ENCODE measurements around the gene PTPRM.
"Not testable (repeated sequence)": the region's sequence is repeated elsewhere in the genome, so short reads cannot be mapped to it uniquely, and the experiment has no call there.

Gene PTPRM

GRCh38 chr18:8052237-8052701 lies 485.2 kb downstream of the PTPRM start:
- Histone ChIP-seq H3K9me3 (ENCODE audit: control insufficient read depth, insufficient read depth, low read depth, low read length) (no peaks in the 10 kb centered on the region), H3K4me3 (ENCODE audit: low read depth, low read length) (no peak overlapping the region), H3K36me3 (ENCODE audit: control insufficient read depth in 2 of 2, insufficient read depth in 1 of 2, low read length in 2 of 2) (no peaks in the 10 kb centered on the region), H3K27ac (ENCODE audit: extremely low read depth, low read depth, low read length) (no peak overlapping the region), H3K4me1 (ENCODE audit: control insufficient read depth, insufficient read depth, low read length) (no peaks in the 10 kb centered on the region; the same call in 1 of the 2 replicates)
- TF ChIP-seq ZBTB17 (tag by site-specific recombination; IDR thresholded peaks at IDR 0.05) = no peak
- TF ChIP-seq ZNF654 (tag by site-specific recombination; IDR thresholded peaks at IDR 0.05; ENCODE audit: low read depth) = 0 out of 2 replicates have a peak, but pooled peaks have one; percentile 5
- POLR2A ChIA-PET = no interaction called here
- CTCF ChIA-PET = interaction anchor here (0.9 kb wide), 1 partner anchor 198 kb away, joined by 3 read pairs; no protein-coding TSS in a partner anchor

- CTCF ChIA-PET = interaction anchor here (0.6 kb wide), 1 partner anchor 24 kb away, joined by 3 read pairs; no protein-coding TSS in a partner anchor
- POLR2A ChIA-PET = no interaction called here
- TF ChIP-seq ZNF140 (tag by site-specific recombination; IDR thresholded peaks at IDR 0.05) = no peak
- TF ChIP-seq, protein P1, sequence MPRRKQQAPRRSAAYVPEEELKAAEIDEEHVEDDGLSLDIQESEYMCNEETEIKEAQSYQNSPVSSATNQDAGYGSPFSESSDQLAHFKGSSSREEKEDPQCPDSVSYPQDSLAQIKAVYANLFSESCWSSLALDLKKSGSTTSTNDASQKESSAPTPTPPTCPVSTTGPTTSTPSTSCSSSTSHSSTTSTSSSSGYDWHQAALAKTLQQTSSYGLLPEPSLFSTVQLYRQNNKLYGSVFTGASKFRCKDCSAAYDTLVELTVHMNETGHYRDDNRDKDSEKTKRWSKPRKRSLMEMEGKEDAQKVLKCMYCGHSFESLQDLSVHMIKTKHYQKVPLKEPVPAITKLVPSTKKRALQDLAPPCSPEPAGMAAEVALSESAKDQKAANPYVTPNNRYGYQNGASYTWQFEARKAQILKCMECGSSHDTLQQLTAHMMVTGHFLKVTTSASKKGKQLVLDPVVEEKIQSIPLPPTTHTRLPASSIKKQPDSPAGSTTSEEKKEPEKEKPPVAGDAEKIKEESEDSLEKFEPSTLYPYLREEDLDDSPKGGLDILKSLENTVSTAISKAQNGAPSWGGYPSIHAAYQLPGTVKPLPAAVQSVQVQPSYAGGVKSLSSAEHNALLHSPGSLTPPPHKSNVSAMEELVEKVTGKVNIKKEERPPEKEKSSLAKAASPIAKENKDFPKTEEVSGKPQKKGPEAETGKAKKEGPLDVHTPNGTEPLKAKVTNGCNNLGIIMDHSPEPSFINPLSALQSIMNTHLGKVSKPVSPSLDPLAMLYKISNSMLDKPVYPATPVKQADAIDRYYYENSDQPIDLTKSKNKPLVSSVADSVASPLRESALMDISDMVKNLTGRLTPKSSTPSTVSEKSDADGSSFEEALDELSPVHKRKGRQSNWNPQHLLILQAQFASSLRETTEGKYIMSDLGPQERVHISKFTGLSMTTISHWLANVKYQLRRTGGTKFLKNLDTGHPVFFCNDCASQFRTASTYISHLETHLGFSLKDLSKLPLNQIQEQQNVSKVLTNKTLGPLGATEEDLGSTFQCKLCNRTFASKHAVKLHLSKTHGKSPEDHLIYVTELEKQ (tag by site-specific recombination; IDR thresholded peaks at IDR 0.05; ENCODE audit: borderline replicate concordance) = no peak
- TF ChIP-seq KLF7 (tag by site-specific recombination; IDR thresholded peaks at IDR 0.05; ENCODE audit: borderline replicate concordance) = no peak
- TF ChIP-seq ZNF221 (tag by site-specific recombination; IDR thresholded peaks at IDR 0.05; ENCODE audit: borderline replicate concordance) = no peak
- TF ChIP-seq ZNF155 (tag by site-specific recombination; IDR thresholded peaks at IDR 0.05) = no peak
- no peak for TF ChIP-seq EGR2 (tag by site-specific recombination; IDR thresholded peaks at IDR 0.05; ENCODE audit: low read depth)
- no peak for TF ChIP-seq GLIS1 (tag by site-specific recombination; IDR thresholded peaks at IDR 0.05)
- no peak for TF ChIP-seq ZNF324 (tag by site-specific recombination; IDR thresholded peaks at IDR 0.05)
- TF ChIP-seq ZNF157 (tag by site-specific recombination; IDR thresholded peaks at IDR 0.05) = no peak
- TF ChIP-seq ZBTB20 (tag by site-specific recombination; IDR thresholded peaks at IDR 0.05) = no peak
- no peak for TF ChIP-seq ZNF837 (tag by site-specific recombination; IDR thresholded peaks at IDR 0.05)
- no peak for TF ChIP-seq ZNF175 (tag by site-specific recombination; IDR thresholded peaks at IDR 0.05)
These were observed 489.6 kb downstream of the PTPRM start for GRCh38 chr18:8056723-8057122.

GRCh38 chr18:8063152-8063551 lies 496.0 kb downstream of the PTPRM start:
- H3K27ac ChIP-seq (ENCODE audit: extremely low read depth, low read depth, low read length); H3K9me3 ChIP-seq (ENCODE audit: control insufficient read depth, insufficient read depth, low read depth, low read length); POLR2A ChIA-PET; H3K4me3 ChIP-seq (ENCODE audit: low read depth, low read length); H3K36me3 ChIP-seq (ENCODE audit: control insufficient read depth in 2 of 2, insufficient read depth in 1 of 2, low read length in 2 of 2); H3K4me1 ChIP-seq (ENCODE audit: control insufficient read depth, insufficient read depth, low read length): not testable (repeated sequence)
- CTCF ChIA-PET = interaction anchor here (1.0 kb wide), 1 partner anchor 791 kb away, joined by 4 read pairs; no protein-coding TSS in a partner anchor
- TF ChIP-seq ZFHX2 (tag by site-specific recombination; conservative IDR thresholded peaks at IDR 0.05) = peak; percentile 29; the same call in 1 of the 2 replicates

More at GRCh38 chr18:8056723-8057122, 489.6 kb downstream of the PTPRM start:
- H3K4me3 ChIP-seq (ENCODE audit: low read depth, low read length) = no peak overlapping the region
- H3K36me3 ChIP-seq (ENCODE audit: control insufficient read depth in 2 of 2, insufficient read depth in 1 of 2, low read length in 2 of 2) = no peaks in the 10 kb centered on the region
- H3K4me1 ChIP-seq (ENCODE audit: control insufficient read depth, insufficient read depth, low read length) = no peaks in the 10 kb centered on the region
- no peaks in the 10 kb centered on the region for H3K9me3 ChIP-seq (ENCODE audit: control insufficient read depth, insufficient read depth, low read depth, low read length)
- no peak overlapping the region for H3K27ac ChIP-seq (ENCODE audit: extremely low read depth, low read depth, low read length)

DNA sequence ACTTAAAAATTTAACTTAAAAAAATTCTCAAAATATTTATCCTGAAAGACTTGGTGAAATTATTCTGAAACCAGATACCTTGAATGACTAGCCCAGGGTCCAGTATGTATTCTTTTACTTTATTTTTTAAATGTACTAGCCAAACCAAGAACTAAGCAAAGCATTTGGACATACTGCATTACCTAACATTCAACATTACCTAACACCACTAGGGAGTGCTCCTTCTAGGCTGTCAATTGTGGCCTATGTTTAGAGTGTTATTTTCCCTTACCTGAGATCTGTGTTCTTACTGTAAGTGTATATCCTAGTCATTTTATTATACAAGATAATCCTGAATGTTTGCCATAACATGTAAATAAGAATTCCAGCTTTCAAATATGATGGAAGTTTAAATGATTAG lies 496.6 kb downstream of the PTPRM start:
- Histone ChIP-seq H3K27ac (ENCODE audit: extremely low read depth, low read depth, low read length) (no peak overlapping the region), H3K4me3 (ENCODE audit: low read depth, low read length) (no peak overlapping the region), H3K4me1 (ENCODE audit: control insufficient read depth, insufficient read depth, low read length) (no peaks in the 10 kb centered on the region), H3K36me3 (ENCODE audit: control insufficient read depth in 2 of 2, insufficient read depth in 1 of 2, low read length in 2 of 2) (no peaks in the 10 kb centered on the region), H3K9me3 (ENCODE audit: control insufficient read depth, insufficient read depth, low read depth, low read length) (no peaks in the 10 kb centered on the region)
- CTCF ChIA-PET = interaction anchor here (1.0 kb wide), 1 partner anchor 791 kb away, joined by 4 read pairs; no protein-coding TSS in a partner anchor
- POLR2A ChIA-PET = no interaction called here
- TF ChIP-seq ZNF138 (tag by site-specific recombination; IDR thresholded peaks at IDR 0.05; ENCODE audit: borderline replicate concordance) = no peak
- TF ChIP-seq, protein P2, sequence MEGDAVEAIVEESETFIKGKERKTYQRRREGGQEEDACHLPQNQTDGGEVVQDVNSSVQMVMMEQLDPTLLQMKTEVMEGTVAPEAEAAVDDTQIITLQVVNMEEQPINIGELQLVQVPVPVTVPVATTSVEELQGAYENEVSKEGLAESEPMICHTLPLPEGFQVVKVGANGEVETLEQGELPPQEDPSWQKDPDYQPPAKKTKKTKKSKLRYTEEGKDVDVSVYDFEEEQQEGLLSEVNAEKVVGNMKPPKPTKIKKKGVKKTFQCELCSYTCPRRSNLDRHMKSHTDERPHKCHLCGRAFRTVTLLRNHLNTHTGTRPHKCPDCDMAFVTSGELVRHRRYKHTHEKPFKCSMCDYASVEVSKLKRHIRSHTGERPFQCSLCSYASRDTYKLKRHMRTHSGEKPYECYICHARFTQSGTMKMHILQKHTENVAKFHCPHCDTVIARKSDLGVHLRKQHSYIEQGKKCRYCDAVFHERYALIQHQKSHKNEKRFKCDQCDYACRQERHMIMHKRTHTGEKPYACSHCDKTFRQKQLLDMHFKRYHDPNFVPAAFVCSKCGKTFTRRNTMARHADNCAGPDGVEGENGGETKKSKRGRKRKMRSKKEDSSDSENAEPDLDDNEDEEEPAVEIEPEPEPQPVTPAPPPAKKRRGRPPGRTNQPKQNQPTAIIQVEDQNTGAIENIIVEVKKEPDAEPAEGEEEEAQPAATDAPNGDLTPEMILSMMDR (tag by site-specific recombination; IDR thresholded peaks at IDR 0.05) = no peak
- TF ChIP-seq SP2 (tag by site-specific recombination; IDR thresholded peaks at IDR 0.05) = no peak
- TF ChIP-seq KLF16 (tag by site-specific recombination; IDR thresholded peaks at IDR 0.05) = no peak
- TF ChIP-seq ZNF302 (tag by site-specific recombination; IDR thresholded peaks at IDR 0.05; ENCODE audit: low read depth) = no peak
- no peak for TF ChIP-seq ZNF274 (IDR thresholded peaks at IDR 0.05; ENCODE audit: low read length)
- no peak for TF ChIP-seq ZNF274 (tag by site-specific recombination; IDR thresholded peaks at IDR 0.05; ENCODE audit: borderline replicate concordance)
- no peak for TF ChIP-seq ZNF292 (tag by site-specific recombination; IDR thresholded peaks at IDR 0.05; ENCODE audit: borderline replicate concordance, low read depth)
- TF ChIP-seq TCF7L2 (IDR thresholded peaks at IDR 0.05; ENCODE audit: borderline replicate concordance, low read depth, low read length) = no peak

Measured in HEK293 (cell line).